ENCODE results near the gene RPL19.
"Not testable (repeated sequence)": the region's sequence is repeated elsewhere in the genome, so short reads cannot be mapped to it uniquely, and the experiment has no call there.

Gene RPL19

GRCh38 chr17:39166437-39167335 is 33.4 kb upstream of the RPL19 start:
- no peak overlapping the region for H3K4me3 ChIP-seq (replicated peaks; ENCODE audit: low read depth, low read length)
- DNase-seq (ENCODE audit: extremely low read depth, low read depth) = no peak
- TF ChIP-seq CTCF (IDR thresholded peaks at IDR 0.05; ENCODE audit: low read depth, low read length, missing control alignments) = no peak

DNA sequence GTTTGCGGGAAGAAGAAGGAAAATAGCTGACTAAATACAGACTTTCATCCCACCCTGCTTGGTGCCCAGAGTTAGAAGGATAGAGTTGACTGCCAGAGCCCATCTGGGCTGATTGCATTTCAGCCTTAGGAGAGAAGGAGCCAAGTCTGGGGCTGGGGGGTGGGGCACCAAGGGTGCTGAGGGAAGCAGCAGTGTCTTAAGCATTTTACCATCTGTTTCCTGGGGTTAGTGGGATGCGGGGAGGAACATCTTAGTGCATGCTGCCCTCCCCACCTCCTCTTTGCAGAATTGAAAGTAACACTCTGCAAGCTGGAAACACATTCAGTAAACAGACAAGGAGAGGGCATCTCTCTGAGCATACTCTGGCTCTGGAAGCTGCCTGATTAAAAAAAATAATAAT is 32.6 kb upstream of the RPL19 start:
- DNase-seq (ENCODE audit: extremely low read depth, low read depth) = no peak
- no peak overlapping the region for H3K4me3 ChIP-seq (replicated peaks; ENCODE audit: low read depth, low read length)
- TF ChIP-seq CTCF (IDR thresholded peaks at IDR 0.05; ENCODE audit: low read depth, low read length, missing control alignments) = no peak

GRCh38 chr17:39168503-39168902 is 31.6 kb upstream of the RPL19 start:
- not testable (repeated sequence) for DNase-seq (ENCODE audit: extremely low read depth, low read depth); H3K4me3 ChIP-seq (replicated peaks; ENCODE audit: low read depth, low read length)

DNA sequence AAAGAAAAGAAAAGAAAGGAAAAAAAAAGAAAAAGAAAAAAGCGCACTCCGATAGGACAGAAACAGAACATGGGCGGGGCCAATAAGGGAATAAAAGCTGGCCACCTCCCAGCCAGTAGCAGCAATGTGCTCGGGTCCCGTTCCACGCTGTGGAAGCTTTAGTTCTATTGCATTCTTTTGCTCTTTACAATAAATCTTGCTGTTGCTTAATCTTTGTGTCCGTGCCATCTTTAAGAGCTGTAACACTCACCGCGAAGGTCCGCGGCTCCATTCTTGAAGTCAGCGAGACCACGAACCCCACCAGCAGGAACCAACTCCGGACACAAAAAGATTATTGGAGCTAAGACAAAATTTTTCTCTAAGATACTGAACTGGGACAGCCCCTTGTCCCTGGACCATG is 31.0 kb upstream of the RPL19 start:
- H3K4me3 ChIP-seq (replicated peaks; ENCODE audit: low read depth, low read length) = no peak overlapping the region
- no peak for TF ChIP-seq CTCF (IDR thresholded peaks at IDR 0.05; ENCODE audit: low read depth, low read length, missing control alignments)
- DNase-seq (ENCODE audit: extremely low read depth, low read depth) = no peak

- no peak for TF ChIP-seq CTCF (IDR thresholded peaks at IDR 0.05; ENCODE audit: low read depth, low read length, missing control alignments)
- no peak for DNase-seq (ENCODE audit: extremely low read depth, low read depth)
- no peak overlapping the region for H3K4me3 ChIP-seq (replicated peaks; ENCODE audit: low read depth, low read length)
Measured at GRCh38 chr17:39169518-39169917, 30.6 kb upstream of the RPL19 start.

DNA sequence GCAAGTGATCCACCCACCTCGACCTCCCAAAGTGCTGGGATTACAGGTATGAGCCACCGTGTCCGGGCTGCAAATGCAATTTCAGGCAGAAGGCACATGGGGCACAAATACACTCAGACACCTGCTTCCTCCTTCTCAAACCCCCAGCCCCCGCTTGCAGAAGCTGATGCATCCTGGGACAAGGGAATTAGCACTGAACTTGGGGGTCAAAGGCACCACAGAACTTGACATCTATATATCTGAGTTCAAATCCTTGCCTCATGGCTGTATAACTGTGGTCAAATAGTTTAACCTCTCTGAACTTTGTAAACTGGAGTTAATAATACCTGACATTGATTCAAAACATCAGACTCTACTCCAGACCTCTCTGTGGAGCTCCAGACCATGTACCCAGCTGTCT is 30.0 kb upstream of the RPL19 start:
- DNase-seq (ENCODE audit: extremely low read depth, low read depth) = no peak
- no peak for TF ChIP-seq CTCF (IDR thresholded peaks at IDR 0.05; ENCODE audit: low read depth, low read length, missing control alignments)
- no peak overlapping the region for H3K4me3 ChIP-seq (replicated peaks; ENCODE audit: low read depth, low read length)

DNA sequence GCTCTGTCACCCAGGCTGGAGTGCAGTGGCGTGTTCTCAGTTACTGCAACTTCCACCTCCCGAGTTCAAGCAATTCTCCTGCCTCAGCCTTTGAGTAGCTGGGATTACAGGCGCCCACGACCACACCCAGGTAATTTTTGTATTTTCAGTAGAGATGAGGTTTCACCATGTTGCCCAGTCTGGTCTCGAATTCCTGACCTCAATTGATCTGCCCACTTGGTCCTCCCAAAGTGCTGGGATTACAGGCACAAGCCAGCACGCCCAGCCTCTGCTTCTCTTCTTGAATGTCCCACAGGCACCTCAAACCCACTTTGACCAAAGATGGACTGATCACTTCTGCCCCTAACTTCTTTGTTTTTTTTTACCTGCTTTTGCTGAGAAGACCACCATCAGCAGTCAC is 29.5 kb upstream of the RPL19 start:
- H3K4me3 ChIP-seq (replicated peaks; ENCODE audit: low read depth, low read length) = no peak overlapping the region
- no peak for TF ChIP-seq CTCF (IDR thresholded peaks at IDR 0.05; ENCODE audit: low read depth, low read length, missing control alignments)
- no peak for DNase-seq (ENCODE audit: extremely low read depth, low read depth)
